HG03280 (cell line): ENCODE measurements around the gene OR10P1.

Experiments
- ATAC-seq: cut with Tn5 transposase; IDR thresholded peaks from one replicate; pipeline ENCODE4 v1.9.1; 2021; ENCODE audit warnings: mild to moderate bottlenecking, moderate library complexity; ENCODE audit not compliant: unreplicated experiment

OR10P1 gene

DNA sequence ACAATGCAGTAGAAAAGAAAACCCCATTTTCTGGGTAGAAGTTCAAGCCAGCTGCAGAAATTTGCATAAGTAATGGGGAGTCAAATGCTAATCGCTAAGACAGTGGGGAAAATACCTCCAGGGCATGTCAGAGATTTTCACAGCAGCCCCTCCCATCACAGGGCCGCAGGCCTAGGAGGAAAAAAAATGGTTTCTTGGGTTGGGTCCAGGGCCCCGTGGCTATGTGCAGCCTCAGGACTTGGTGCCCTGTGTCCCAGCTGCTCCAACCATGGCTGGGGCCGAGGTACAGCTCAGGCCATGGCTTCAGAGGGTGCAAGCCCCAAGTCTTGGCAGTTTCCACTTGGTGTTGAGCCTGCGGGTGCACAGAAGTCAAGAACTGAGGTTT, 14.6 kb downstream of the OR10P1 start:
- ATAC-seq = no peak

DNA sequence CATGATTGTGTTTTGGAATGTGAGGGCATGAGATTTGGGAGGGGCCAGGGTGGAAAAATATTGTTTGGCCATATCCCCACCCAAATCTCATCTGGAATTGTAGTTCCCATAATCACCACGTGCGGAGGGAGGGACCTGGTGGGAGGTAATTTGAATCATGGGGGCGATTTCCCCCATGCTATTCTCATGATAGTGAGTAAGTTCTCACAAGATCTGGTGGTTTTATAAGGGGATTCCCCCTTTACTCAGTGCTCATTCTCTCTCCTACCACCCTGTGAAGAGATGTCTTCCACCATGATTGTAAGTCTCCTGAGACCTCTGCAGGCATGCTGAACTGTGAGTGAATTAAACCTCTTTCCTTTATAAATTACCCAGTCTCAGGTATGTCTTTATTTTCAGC, 15.7 kb downstream of the OR10P1 start:
- no peak for ATAC-seq

DNA sequence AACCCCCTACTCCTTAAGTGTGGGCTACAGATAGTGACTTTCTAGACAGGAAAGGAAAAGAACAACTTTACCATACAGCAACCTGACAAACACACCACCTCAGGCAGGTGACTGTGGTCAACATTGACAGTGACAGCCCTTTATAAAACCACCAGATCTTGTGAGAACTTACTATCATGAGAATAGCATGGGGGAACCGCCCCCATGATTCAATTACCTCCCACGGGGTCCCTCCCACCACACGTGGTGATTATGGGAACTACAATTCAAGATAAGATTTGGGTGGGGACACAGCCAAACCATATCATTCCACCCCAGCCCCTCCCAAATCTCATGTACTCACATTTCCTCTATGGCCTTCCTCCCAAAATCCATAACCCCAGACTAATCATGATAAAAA, 16.3 kb downstream of the OR10P1 start:
- no peak for ATAC-seq

DNA sequence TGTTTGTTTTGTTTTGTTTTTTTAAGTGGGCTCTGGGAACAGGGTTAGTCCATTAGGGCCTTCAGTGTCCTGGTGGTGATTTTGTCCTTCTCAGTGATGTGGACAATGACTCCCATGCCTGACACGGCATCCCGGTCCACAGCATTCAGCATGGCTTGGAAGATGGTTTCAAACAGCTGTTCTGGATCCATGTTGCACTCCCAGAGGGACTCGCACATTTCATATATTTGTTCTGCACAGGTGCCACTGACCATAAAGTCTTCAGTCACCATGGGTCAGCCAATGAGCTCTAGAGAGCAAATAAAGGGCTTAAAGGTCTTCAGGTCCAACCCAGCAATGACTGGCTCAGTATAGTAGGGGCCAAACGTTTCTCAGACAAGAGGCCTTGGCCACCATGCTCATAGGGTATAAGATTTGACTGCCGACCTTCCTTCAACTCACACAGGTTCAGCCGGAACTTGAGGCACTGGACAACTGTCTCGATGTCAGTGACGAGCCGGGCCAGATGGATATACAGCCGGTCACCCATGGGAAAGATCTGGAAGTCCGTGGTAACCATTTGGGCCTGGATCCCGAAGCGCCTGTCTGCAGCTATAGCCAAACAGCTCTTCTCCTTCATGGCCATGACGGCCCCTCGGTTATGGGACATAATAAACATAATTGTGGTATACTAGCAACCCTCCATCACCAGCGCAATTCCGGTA, 18.0 kb downstream of the OR10P1 start:
- ATAC-seq = no peak

DNA sequence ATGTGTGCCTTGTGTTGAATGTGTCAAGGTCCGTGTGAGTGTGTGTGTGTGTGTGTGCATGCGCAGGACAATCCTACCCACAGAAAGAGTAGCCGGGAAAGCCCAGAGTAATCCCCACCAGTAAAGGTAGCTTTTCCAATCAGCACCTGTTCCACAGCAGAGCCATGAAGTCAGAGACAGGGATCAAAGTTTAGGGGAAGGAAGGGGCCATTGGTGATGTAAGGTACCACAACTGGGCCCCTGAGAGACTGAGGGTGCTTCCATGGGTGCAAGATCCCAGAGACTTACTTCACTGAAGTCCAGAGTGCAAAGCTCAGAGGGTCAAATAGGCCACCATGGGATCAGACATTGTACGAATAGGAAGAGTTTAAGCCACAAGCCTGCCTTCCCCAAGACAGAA, 20.5 kb downstream of the OR10P1 start:
- ATAC-seq = no peak

DNA sequence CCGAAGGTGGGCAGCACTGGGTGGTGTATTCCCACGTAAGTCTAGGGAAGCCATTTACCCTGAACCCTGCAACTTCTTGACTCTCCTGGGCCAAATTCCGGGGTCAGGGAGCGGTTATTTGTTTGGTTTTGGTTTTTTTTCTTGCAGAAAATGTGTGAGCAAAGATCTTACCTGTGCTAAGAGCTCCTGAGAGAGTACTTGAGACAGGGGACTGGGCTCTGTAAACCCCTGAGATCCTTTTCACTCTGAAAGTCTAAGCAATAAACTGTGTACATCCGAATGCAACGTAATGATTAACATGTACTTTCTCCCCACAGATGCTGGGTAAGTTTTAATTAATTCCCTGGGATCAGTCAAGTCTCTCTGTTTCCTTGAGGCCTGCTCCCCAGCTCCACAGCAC, 21.5 kb downstream of the OR10P1 start:
- no peak for ATAC-seq

DNA sequence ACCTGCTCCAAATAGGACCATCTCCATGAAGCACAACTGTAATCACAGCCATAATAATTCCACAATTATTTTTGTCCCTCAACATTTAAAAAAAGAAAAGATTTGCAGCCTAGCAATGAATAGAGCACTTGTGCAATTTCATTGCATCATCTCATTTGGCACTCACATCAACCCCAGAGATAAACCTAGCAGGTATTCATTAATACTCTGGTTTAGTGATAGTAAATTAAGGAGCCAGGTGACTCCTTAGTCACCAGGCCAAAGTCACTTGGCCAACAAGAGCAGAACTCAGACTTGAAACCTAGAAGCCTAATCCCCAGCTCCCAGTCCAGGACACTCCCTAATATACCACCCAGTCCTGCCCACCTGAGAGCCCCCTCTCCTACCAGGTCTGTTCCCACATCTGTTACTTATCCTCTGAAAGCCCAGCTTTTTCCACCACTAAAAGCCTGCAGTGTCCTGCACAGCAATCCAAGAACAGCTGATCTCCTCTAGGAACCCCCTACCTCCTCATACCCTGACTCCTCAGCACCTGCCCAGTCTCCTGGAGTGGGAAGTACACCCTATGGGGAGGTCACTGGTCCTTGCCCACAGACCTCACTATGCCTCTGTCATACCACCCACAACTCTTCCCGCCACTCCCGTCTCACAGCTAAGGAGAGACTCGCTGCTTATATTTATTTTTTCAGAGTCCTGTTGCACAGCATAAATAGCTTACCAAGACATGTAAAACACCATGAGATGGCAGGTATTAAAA, 22.1 kb downstream of the OR10P1 start:
- no peak for ATAC-seq

DNA sequence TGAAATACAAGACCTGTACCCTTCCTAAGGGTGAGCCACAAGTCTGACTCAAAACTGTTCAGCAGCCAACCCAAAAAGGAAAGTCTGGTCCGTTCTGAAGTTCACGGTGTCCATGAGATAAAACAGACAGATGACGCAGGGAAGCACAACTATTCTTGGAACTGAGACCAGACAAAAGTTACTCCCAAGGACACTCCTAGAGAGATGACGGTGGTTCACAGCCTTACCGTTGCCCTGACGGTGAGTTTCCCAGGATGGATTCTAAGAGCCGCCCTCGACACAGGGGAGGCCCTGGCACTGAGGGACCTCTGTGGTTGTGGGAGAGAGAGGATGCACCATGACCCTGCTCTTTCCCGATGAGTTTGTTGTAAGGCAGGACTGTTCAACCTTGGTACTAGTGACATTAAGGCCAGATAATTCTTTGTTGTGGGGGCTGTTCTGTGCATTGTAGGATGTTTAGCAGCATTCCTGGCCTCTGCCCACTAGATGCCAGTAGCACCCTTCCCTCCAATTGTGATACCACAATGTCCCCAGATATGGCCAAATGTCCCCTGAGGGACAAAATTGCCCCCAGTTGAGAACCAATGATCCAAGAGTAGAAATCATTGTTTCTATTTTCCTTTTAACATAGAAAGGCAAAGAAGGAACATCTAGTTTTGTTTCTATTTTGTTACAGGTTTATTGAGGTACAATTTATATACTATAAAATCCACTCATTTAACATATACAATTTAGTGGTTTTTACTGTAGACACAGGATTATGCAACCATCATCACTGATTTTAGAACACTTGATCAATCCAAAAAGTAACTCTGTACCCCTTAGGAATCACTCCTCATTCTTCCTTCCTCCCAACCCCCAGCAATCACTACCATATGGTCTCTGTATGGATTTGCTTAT, 23.0 kb downstream of the OR10P1 start:
- no peak for ATAC-seq

DNA sequence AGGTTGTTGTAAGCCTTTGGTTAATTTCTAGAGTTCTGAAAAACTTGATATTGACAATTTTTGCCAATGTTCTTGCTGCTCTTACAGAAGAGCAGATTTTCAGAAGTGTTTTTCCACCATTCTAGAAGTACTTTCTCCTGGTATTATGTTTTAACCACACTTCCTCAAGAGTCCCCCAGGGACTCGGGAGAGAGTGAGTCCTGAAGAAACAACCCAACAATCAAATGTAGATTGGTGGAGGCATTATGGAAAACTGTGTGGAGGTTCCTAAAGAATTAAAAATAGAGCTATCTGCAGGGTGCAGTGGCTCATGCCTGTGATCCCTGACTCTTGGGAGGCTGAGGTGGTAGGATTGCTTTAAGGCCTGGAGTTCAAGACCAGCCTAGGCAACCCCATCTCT, 26.7 kb downstream of the OR10P1 start:
- no peak for ATAC-seq

DNA sequence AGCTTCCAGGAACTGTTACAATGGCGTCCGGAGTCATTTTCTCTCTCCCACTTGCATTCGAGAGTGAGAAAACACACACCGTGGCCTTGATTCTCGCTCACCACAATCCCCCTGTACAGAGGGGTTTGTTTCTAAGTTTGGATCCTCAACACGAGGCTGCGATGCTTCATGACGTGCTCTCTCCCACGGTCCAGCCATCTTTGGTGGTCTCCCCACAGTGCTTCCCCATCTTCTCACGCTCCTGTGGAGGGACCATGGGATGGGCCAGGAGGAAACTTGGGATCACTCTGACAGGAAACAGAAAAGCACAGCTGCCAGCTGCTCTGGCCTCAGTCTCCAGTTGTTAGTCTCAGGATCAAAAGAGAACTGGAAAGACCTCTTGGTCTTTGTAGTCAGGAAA, 28.1 kb downstream of the OR10P1 start:
- no peak for ATAC-seq

DNA sequence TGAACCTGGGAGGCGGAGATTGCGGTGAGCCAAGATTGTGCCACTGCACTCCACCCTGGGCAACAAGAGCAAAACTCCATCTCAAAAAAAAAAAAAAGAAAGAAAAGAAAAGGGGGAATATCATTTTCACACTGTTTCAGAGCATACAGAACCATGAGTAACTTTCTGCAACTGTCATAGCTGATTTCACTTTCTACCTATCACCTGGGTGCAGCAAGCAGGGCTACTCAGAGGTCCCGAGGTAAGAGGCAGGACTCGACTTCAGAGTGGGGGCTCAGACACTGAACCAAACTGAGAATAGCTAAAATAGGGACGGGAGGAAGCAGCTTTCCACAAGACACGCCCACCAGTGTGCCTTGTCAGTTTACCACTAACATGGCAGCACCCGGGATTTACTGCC, 29.8 kb downstream of the OR10P1 start:
- ATAC-seq = no peak

DNA sequence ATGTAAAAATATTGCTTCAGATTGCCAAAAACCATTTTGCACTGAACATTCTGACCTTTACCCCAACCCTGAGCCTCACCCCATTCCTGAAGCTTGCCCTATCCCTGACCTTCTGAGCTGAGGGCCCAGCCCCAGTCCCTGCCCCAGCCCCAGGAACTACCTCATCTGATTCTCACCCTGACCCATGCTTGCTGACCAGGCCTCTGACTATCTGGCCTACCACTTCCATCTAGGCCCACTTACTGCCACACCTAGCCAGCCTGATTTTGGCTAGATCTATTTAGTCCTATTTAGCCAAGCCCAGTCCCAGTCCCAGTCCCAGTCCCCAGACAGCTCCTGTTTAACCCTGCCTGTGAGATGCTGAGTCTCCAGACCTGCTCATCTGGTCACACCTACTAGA, 33.6 kb downstream of the OR10P1 start:
- ATAC-seq = no peak

DNA sequence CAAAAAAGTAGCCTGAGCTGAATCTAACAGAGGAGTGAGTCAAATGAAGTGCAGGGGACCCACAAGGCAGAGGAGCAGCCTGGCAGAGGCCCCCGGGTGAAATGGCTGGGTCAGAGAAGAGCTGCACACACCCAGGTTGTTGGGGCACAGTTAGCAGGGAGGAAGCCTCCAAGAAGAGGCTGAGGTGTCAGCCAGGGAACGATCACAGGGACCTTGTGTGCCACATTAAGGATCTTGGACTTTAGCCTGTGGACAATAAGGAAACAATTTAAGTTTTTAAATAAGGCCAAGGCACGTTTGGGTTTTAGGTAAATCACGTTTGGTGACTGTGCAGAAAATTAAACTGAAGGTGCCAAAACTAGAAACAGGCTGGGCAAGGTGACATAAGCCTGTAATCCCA, 35.1 kb downstream of the OR10P1 start:
- no peak for ATAC-seq

DNA sequence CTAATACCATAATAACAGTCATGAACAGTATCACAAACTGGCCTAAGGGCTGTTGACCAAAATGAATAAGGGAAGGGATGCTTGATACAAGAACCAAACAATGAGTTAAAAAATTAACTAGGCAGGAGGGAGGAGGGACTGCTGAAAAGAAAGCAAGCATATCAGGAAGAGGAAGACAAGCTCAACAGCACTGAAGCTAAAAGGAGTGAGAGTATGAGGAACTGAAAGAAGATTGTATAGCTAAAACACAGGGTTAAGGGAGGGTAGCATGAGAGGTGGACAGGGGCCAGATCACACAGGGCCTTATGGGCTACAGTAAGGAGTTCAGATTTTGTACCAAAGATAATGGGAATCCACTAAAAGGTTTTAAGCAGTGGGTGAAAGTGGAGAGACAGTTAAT, 36.9 kb downstream of the OR10P1 start:
- peak; percentile 97 for ATAC-seq

DNA sequence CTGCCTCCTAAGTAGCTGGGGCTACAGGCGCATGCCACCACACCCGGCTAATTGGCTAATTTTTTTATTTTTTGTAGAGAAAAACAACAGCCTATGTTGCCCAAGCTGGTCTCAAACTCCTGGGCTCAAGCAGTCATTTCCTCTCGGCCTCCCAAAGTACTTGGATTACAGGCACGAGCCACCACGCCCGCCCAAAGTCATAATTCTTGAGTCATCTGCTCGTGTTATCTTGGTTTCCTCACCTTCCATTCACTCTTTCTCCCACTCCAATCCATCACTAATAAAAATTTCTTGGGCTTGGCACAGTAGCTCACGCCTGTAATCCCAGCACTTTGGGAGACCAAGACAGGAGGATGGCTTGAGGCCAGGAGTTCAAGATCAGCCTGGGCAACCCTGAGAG, 39.0 kb downstream of the OR10P1 start:
- no peak for ATAC-seq

DNA sequence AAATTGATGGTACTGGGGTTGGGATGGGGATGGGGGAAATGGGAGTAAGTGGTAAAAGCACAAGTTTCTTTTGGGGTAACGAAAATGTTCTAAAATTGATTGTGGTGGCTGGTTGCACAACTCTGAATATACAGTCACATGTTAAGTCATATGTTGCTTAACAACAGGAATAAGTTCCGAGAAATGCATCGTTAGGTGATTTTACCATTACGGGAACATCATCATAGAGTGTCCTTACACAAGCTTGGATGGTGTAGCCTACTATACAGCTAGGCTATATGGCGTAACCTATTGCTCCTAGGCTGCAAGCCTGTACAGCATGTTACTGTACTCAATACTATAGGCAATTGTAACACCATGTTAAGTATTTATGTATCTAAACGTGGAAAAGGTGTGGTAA, 40.0 kb downstream of the OR10P1 start:
- no peak for ATAC-seq

DNA sequence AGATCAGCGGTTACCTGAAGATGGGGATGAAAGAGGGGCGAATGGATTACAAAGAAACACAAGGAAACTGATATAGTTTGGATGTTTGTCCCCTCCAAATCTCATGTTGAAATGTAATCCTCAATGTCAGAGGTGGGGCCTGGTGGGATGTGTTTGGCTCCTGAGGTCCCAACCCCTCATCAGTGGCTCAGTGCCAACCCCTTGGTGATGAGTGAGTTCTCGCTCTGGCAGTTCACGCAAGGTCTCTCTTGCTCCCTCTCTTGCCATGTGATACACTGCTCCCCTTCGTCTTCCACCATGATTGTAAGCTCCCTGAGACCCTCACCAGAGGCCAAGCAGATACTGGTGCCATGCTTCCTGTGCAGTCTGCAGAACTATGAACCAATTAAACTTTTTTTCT, 43.0 kb downstream of the OR10P1 start:
- ATAC-seq = no peak

DNA sequence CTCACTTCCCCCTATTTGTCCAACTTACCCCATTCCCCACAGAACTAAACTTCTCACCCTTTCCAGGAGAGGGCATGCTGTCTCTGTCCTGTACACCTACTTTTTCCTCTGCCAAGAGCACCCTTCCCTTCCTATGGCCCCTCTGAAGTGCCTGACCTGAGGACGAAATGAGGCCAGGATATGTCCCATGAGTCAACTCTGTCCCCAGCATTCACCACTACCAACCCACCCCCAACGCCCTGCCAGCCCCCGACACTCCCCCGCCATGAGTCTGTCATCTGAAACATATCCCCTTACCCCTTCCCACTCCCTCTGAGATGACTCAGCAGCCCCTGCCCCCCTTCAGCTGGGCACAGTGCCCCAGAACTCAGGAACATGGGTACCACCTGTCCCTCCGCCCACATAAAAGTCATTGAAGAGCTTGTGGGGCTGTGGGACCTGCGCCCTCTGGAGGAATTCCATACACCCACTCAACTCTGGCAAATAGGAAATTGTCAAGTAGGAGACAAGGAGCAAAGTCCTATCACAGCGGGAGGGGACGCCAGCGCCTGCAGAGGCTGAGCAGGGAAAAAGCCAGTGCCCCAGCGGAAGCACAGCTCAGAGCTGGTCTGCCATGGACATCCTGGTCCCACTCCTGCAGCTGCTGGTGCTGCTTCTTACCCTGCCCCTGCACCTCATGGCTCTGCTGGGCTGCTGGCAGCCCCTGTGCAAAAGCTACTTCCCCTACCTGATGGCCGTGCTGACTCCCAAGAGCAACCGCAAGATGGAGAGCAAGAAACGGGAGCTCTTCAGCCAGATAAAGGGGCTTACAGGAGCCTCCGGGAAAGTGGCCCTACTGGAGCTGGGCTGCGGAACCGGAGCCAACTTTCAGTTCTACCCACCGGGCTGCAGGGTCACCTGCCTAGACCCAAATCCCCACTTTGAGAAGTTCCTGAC, 44.7 kb downstream of the OR10P1 start:
- no peak for ATAC-seq

DNA sequence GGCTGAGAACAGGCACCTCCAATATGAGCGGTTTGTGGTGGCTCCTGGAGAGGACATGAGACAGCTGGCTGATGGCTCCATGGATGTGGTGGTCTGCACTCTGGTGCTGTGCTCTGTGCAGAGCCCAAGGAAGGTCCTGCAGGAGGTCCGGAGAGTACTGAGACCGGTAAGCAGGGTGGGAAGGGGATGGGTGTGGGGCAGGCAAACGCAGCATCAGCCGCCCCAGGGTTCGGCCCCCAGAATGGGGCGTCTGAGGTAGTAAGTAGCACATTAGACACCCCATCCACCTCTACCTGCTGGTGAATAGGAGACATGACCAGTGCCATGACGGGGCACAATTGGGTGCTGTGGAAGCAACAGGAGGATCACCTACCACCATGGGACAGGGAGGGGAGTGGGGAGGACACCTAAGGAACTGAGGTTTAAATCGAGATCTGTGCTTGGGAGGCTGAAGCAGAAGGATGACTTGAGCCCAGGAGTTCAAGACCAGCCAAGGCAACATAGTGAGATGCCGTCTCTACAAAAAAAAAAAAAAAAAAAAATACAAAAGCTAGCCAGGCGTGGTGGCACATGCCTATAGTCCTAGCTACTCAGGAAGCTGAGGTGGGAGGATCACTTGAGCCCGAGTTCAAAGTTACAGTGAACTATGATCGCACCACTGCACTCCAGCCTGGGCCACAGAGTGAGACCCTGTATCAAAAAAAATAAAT, 45.5 kb downstream of the OR10P1 start:
- no peak for ATAC-seq

DNA sequence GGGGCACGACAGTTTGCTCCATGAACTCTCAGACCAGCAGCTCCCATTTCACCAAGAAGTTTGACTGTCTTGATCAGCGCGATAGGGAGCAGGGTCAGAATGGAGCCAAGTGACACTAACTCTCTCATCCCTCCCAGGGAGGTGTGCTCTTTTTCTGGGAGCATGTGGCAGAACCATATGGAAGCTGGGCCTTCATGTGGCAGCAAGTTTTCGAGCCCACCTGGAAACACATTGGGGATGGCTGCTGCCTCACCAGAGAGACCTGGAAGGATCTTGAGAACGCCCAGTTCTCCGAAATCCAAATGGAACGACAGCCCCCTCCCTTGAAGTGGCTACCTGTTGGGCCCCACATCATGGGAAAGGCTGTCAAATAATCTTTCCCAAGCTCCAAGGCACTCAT, 47.0 kb downstream of the OR10P1 start:
- ATAC-seq = no peak
